Mesendoderm (in vitro differentiated cells): Measurements from ENCODE around the gene ZNF691.

Source experiments
- DNase-seq: peaks from one replicate; pipeline ENCODE4 v3.0.0; 2013
- H2AK5ac ChIP-seq: 2 replicates; pipeline ENCODE4 v1.6.1; 2013; ENCODE audit warnings: low read length, inconsistent platforms
- H2BK120ac ChIP-seq: 2 replicates; pipeline ENCODE4 v1.6.1; 2013; ENCODE audit warnings: low read depth, mild to moderate bottlenecking, low read length, moderate library complexity, mixed read lengths
- H2BK15ac ChIP-seq: replicated peaks from 2 replicates; pipeline ENCODE4 v1.6.1; 2013; ENCODE audit warnings: low read depth, mild to moderate bottlenecking, moderate library complexity
- H2BK5ac ChIP-seq: 2 replicates; pipeline ENCODE4 v1.6.1; 2013; ENCODE audit warnings: low read length, inconsistent platforms
- H3K18ac ChIP-seq: 2 replicates; pipeline ENCODE4 v1.6.1; 2013; ENCODE audit warnings: mild to moderate bottlenecking, low read length, mixed read lengths
- H3K23ac ChIP-seq: one replicate; pipeline ENCODE4 v1.6.1; 2013; ENCODE audit warnings: low read length
- H3K27ac ChIP-seq: 2 replicates; pipeline ENCODE4 v1.5.1; 2013; ENCODE audit warnings: low read depth, mild to moderate bottlenecking, inconsistent platforms, low read length, moderate library complexity
- H3K27me3 ChIP-seq: 2 replicates; pipeline ENCODE4 v1.6.1; 2013; ENCODE audit warnings: low read length, control low read depth, mild to moderate bottlenecking, inconsistent platforms; ENCODE audit not compliant: insufficient read depth, poor library complexity
- H3K36me3 ChIP-seq: 2 replicates; pipeline ENCODE4 v1.6.1; 2013; ENCODE audit warnings: low read length, inconsistent platforms; ENCODE audit not compliant: control insufficient read depth, insufficient read depth
- H3K4ac ChIP-seq: one replicate; pipeline ENCODE4 v1.6.1; 2013; ENCODE audit warnings: low read depth, mild to moderate bottlenecking, low read length, moderate library complexity
- H3K4me1 ChIP-seq: 2 replicates; pipeline ENCODE4 v1.6.1; 2013; ENCODE audit warnings: low read depth, low read length, inconsistent platforms; ENCODE audit not compliant: control insufficient read depth
- H3K4me2 ChIP-seq: 2 replicates; pipeline ENCODE4 v1.6.1; 2013; ENCODE audit warnings: low read length
- H3K4me3 ChIP-seq: 2 replicates; pipeline ENCODE4 v1.5.1; 2013; ENCODE audit warnings: mild to moderate bottlenecking, low read length
- H3K56ac ChIP-seq: one replicate; pipeline ENCODE4 v1.6.1; 2013; ENCODE audit warnings: low read length
- H3K79me1 ChIP-seq: 2 replicates; pipeline ENCODE4 v1.6.1; 2013; ENCODE audit warnings: low read length, inconsistent platforms
- H3K79me2 ChIP-seq: 2 replicates; pipeline ENCODE4 v1.6.1; 2013; ENCODE audit warnings: mild to moderate bottlenecking, low read length; ENCODE audit not compliant: control insufficient read depth, insufficient read depth
- H3K9ac ChIP-seq: 2 replicates; pipeline ENCODE4 v1.6.1; 2013; ENCODE audit warnings: low read length, inconsistent platforms
- H4K5ac ChIP-seq: one replicate; pipeline ENCODE4 v1.6.1; 2013; ENCODE audit warnings: low read length
- H4K8ac ChIP-seq: one replicate; pipeline ENCODE4 v1.6.1; 2013; ENCODE audit warnings: low read depth, mild to moderate bottlenecking, control low read depth, low read length, moderate library complexity
- WGBS: extraction: QIAGEN DNeasy Blood & Tissue Kit; methylation state at CpG from one replicate; pipeline ENCODE4 v1.1.7; 2013; ENCODE audit warnings: low lambda C conversion rate, missing lambda C conversion rate; ENCODE audit not compliant: insufficient coverage; ENCODE audit errors: extremely low coverage; 5-methylcytosine and 5-hydroxymethylcytosine counted together

The ZNF691 gene

DNA sequence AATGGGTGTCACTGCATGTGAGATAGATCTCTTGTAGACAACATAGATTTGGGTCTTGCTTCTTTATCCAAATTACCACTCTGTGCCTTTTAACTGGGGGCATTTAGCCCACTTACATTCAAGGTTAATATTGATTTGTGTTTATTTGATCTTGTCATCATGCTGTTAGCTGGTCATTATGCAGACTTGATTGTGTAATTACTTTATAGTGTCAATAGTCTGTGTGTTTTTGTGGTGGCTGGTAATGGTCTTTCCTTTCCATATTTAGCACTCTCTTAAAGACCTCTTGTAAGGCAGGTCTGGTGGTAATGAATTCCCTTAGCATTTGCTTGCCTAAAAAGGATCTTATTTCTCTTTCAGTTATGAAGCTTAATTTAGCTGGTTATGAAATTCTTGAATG lies 29.6 kb downstream of the ZNF691 start:
- Histone ChIP-seq H3K23ac (no peak overlapping the region), H3K56ac (no peak overlapping the region), H3K18ac (no peak overlapping the region), H3K36me3 (no peaks in the 10 kb centered on the region), H3K4me2 (no peak overlapping the region), H3K4ac (no peak overlapping the region), H3K79me2 (no peaks in the 10 kb centered on the region), H2BK5ac (no peak overlapping the region), H3K79me1 (no peaks in the 10 kb centered on the region), H3K4me1 (no peaks in the 10 kb centered on the region), H3K27me3 (no peaks in the 10 kb centered on the region), H2BK120ac (no peak overlapping the region), H3K9ac (no peak overlapping the region), H3K4me3 (no peak overlapping the region), H3K27ac (no peak overlapping the region), H2BK15ac (no peak overlapping the region), H4K5ac (no peak overlapping the region), H2AK5ac (no peak overlapping the region), H4K8ac (no peak overlapping the region)
- DNase-seq, result no peak

- H3K18ac ChIP-seq, result no peak overlapping the region
- no peak overlapping the region for H2BK5ac ChIP-seq
- no peak overlapping the region for H2BK120ac ChIP-seq
- peak; percentile 76 for DNase-seq
- H3K56ac ChIP-seq, result no peak overlapping the region
- no peak overlapping the region for H3K23ac ChIP-seq
- no peaks in the 10 kb centered on the region for H3K79me2 ChIP-seq
- no peak overlapping the region for H3K4ac ChIP-seq
- H3K79me1 ChIP-seq, result no peaks in the 10 kb centered on the region
- H3K9ac ChIP-seq, result no peak overlapping the region
- no peaks in the 10 kb centered on the region for H3K27me3 ChIP-seq
- H4K5ac ChIP-seq, result no peak overlapping the region
- no peak overlapping the region for H4K8ac ChIP-seq
- no peak overlapping the region for H3K4me3 ChIP-seq
- WGBS, result no CpG with 5 or more reads among the region's 2 CpGs
- no peak overlapping the region for H3K4me2 ChIP-seq
- no peaks in the 10 kb centered on the region for H3K4me1 ChIP-seq
- H3K27ac ChIP-seq, result no peak overlapping the region
- H3K36me3 ChIP-seq, result no peaks in the 10 kb centered on the region
- no peak overlapping the region for H2BK15ac ChIP-seq
- no peak overlapping the region for H2AK5ac ChIP-seq
These were observed 31.0 kb downstream of the ZNF691 start for GRCh38 chr1:42877380-42877779.

DNA sequence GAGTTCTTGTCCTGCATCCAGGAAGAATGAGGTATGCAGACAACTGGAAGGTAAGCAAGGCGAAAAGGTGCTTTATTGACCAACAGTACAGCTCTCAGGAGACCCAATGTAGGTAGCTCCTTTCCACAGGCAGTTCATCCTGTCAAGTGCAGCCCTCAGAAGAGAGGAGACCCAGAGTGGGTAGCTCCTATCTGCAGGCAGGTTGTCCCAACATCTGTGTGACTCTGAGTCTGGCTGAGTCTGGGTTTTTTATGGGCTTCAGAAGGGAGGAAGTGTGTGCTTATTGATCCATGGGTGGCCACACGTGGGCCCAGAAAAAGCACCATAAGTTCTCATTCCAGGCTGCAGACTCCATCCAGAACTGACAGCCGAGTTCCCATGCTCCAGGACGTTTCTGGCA lies 34.0 kb downstream of the ZNF691 start:
- Histone ChIP-seq H3K56ac (no peak overlapping the region), H3K9ac (no peak overlapping the region), H3K4me1 (no peaks in the 10 kb centered on the region), H3K23ac (no peak overlapping the region), H3K4me3 (no peak overlapping the region), H2BK120ac (no peak overlapping the region), H2BK5ac (no peak overlapping the region), H3K36me3 (no peaks in the 10 kb centered on the region), H4K8ac (no peak overlapping the region), H2BK15ac (no peak overlapping the region), H3K4me2 (no peak overlapping the region), H3K27ac (no peak overlapping the region), H3K27me3 (no peaks in the 10 kb centered on the region), H3K79me1 (no peaks in the 10 kb centered on the region), H3K4ac (no peak overlapping the region), H3K18ac (no peak overlapping the region), H3K79me2 (no peaks in the 10 kb centered on the region), H4K5ac (no peak overlapping the region), H2AK5ac (no peak overlapping the region)
- no peak for DNase-seq
- WGBS, result no CpG with 5 or more reads among the region's 4 CpGs

GRCh38 chr1:42886046-42886739 lies 39.8 kb downstream of the ZNF691 start:
- Histone ChIP-seq H3K4ac (no peak overlapping the region), H3K27ac (no peak overlapping the region), H3K18ac (no peak overlapping the region), H2BK5ac (no peak overlapping the region), H3K4me3 (no peak overlapping the region), H3K23ac (no peak overlapping the region), H3K27me3 (no peaks in the 10 kb centered on the region), H3K36me3 (no peaks in the 10 kb centered on the region), H3K9ac (no peak overlapping the region), H3K79me2 (no peaks in the 10 kb centered on the region), H3K56ac (no peak overlapping the region), H3K4me1 (no peaks in the 10 kb centered on the region), H4K5ac (no peak overlapping the region), H2AK5ac (no peak overlapping the region), H3K79me1 (no peaks in the 10 kb centered on the region), H2BK120ac (no peak overlapping the region), H4K8ac (no peak overlapping the region), H2BK15ac (no peak overlapping the region), H3K4me2 (no peak overlapping the region)
- DNase-seq, result no peak
- WGBS, result no CpG with 5 or more reads among the region's 16 CpGs

- Histone ChIP-seq H3K4me1 (no peaks in the 10 kb centered on the region), H2AK5ac (no peak overlapping the region), H2BK5ac (no peak overlapping the region), H3K27ac (no peak overlapping the region), H3K23ac (no peak overlapping the region), H3K36me3 (no peaks in the 10 kb centered on the region), H2BK120ac (no peak overlapping the region), H4K5ac (no peak overlapping the region), H3K79me2 (no peaks in the 10 kb centered on the region), H3K79me1 (no peaks in the 10 kb centered on the region), H4K8ac (no peak overlapping the region), H3K56ac (no peak overlapping the region), H3K27me3 (no peaks in the 10 kb centered on the region), H3K9ac (no peak overlapping the region), H2BK15ac (no peak overlapping the region), H3K18ac (no peak overlapping the region), H3K4me2 (no peak overlapping the region), H3K4me3 (no peak overlapping the region), H3K4ac (no peak overlapping the region)
- DNase-seq, result no peak
- WGBS, result no CpG with 5 or more reads among the region's 21 CpGs
These were observed 40.4 kb downstream of the ZNF691 start for GRCh38 chr1:42886800-42887199.

- H3K23ac ChIP-seq, result no peak overlapping the region
- no peaks in the 10 kb centered on the region for H3K27me3 ChIP-seq
- H4K8ac ChIP-seq, result no peak overlapping the region
- no peak overlapping the region for H4K5ac ChIP-seq
- H3K9ac ChIP-seq, result no peak overlapping the region
- H3K4me2 ChIP-seq, result no peak overlapping the region
- H3K4ac ChIP-seq, result no peak overlapping the region
- WGBS, result no CpG with 5 or more reads among the region's 20 CpGs
- no peak overlapping the region for H3K18ac ChIP-seq
- no peaks in the 10 kb centered on the region for H3K36me3 ChIP-seq
- H2BK5ac ChIP-seq, result no peak overlapping the region
- H2AK5ac ChIP-seq, result no peak overlapping the region
- no peaks in the 10 kb centered on the region for H3K79me1 ChIP-seq
- no peak overlapping the region for H2BK120ac ChIP-seq
- H3K27ac ChIP-seq, result no peak overlapping the region
- H3K79me2 ChIP-seq, result no peaks in the 10 kb centered on the region
- H2BK15ac ChIP-seq, result no peak overlapping the region
- no peak overlapping the region for H3K4me3 ChIP-seq
- H3K4me1 ChIP-seq, result no peaks in the 10 kb centered on the region
- no peak overlapping the region for H3K56ac ChIP-seq
- DNase-seq, result no peak
These were observed 41.0 kb downstream of the ZNF691 start for GRCh38 chr1:42887366-42887765.
